GM19463 (cell line): ENCODE results near the gene TRIM8.

Experiments used
- ATAC-seq: cut with Tn5 transposase; IDR thresholded peaks from one replicate; pipeline ENCODE4 v1.9.1; 2021; ENCODE audit warnings: mild to moderate bottlenecking, moderate library complexity; ENCODE audit not compliant: unreplicated experiment

TRIM8 gene

GRCh38 chr10:102668326-102669107 is 24.2 kb downstream of the TRIM8 start:
- ATAC-seq = no peak

- ATAC-seq = no peak
These were observed 25.2 kb downstream of the TRIM8 start for GRCh38 chr10:102669206-102670064.

- no peak for ATAC-seq
These were observed 25.9 kb downstream of the TRIM8 start for GRCh38 chr10:102670065-102670670.

- no peak for ATAC-seq
These were observed 26.7 kb downstream of the TRIM8 start for GRCh38 chr10:102670871-102671434.

GRCh38 chr10:102673236-102673818 is 29.0 kb downstream of the TRIM8 start:
- ATAC-seq = no peak

GRCh38 chr10:102673819-102674511 is 29.7 kb downstream of the TRIM8 start:
- ATAC-seq = peak; percentile 67

GRCh38 chr10:102674566-102674965 is 30.3 kb downstream of the TRIM8 start:
- no peak for ATAC-seq

- ATAC-seq = no peak
These were observed 30.9 kb downstream of the TRIM8 start for GRCh38 chr10:102675011-102675665.

- ATAC-seq = no peak
These were observed 31.6 kb downstream of the TRIM8 start for GRCh38 chr10:102675666-102676533.

- ATAC-seq = no peak
These were observed 32.4 kb downstream of the TRIM8 start for GRCh38 chr10:102676534-102677315.

GRCh38 chr10:102677331-102678067 is 33.2 kb downstream of the TRIM8 start:
- ATAC-seq = no peak

- ATAC-seq = no peak
These were observed 33.8 kb downstream of the TRIM8 start for GRCh38 chr10:102678068-102678400.

- no peak for ATAC-seq
These were observed 34.6 kb downstream of the TRIM8 start for GRCh38 chr10:102678842-102679289.

GRCh38 chr10:102679596-102679995 is 35.3 kb downstream of the TRIM8 start:
- no peak for ATAC-seq

- no peak for ATAC-seq
These were observed 37.4 kb downstream of the TRIM8 start for GRCh38 chr10:102681696-102682095.

- no peak for ATAC-seq
These were observed 38.1 kb downstream of the TRIM8 start for GRCh38 chr10:102682416-102682815.

GRCh38 chr10:102682981-102683380 is 38.7 kb downstream of the TRIM8 start:
- ATAC-seq = no peak
